Measurements from ENCODE around the gene ARAF. TPM values are rescaled to one million over a fixed set of nuclear protein-coding genes. Genes with fewer than 3 reads are reported as not detected.

ARAF gene
- total and polyA plus RNA-seq, 2 of the 13 experiments (the other 11 are each of a cell fraction or from before 2014, with no cell fraction given): 18.0 to 33.1 TPM

DNA sequence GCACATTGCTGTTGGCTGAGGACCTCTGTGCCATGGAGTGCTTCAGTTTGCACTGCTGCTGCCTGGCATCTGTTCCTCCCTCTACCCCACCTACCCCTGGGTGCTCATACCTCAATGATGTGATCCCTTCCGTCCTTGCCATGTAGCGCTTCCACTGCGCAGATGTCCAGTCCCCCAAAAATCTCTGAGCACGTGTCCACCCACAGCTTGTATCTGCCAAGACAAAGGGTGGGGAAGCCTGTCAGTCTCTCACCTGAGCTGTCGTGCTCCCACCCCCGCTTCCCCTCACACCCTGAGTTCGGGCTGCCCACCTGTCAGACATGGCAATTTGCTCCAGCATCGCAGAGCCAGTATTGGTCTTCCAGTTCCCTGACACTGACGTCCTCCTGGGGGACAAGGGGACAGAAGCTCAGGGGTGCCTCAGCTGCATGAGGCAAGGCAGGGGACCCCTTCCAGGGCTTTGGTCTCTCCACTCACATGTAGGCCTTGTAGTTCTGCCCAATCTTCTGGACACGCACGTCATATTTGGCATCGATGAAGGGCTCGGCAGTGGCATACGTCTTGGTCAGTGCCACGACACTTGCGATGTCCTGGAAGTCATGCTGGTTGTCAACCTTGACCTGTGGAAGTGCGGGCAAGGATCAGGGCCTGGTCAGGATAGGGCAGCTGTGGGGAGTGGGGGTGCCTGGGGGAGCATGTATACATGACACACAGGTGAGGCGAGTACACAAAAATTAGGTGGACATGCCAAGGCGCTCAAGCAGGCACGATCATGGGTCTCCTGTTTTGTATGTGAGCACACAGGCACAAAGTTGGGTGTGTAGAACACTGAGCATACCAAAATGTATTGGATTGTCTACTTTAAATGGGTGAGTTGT is 15.3 kb downstream of the ARAF start:
- DNase-seq (ENCODE audit: low spot score): no peak
- no TSS peak for BruUV-seq (replicated peaks)
- H3K4me1 ChIP-seq (ENCODE audit: insufficient read depth, low read length): peaks cover 16% of the 10 kb centered on the region
- no peaks in the 10 kb centered on the region for H3K9me3 ChIP-seq (ENCODE audit: low read length)
- TF ChIP-seq, protein P1, sequence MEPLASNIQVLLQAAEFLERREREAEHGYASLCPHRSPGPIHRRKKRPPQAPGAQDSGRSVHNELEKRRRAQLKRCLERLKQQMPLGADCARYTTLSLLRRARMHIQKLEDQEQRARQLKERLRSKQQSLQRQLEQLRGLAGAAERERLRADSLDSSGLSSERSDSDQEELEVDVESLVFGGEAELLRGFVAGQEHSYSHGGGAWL (CRISPR knock-in tag; IDR thresholded peaks at IDR 0.05): no peak
- TF ChIP-seq, protein P2, sequence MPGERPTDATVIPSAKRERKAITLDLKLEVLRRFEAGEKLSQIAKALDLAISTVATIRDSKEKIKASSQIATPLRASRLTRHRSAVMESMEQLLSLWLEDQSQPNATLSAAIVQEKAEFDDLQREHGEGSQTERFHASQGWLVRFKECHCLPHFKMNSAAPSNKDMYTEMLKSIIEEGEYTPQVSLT (CRISPR knock-in tag; IDR thresholded peaks at IDR 0.05; ENCODE audit: borderline replicate concordance, low read depth): no peak
- TF ChIP-seq, protein P3, sequence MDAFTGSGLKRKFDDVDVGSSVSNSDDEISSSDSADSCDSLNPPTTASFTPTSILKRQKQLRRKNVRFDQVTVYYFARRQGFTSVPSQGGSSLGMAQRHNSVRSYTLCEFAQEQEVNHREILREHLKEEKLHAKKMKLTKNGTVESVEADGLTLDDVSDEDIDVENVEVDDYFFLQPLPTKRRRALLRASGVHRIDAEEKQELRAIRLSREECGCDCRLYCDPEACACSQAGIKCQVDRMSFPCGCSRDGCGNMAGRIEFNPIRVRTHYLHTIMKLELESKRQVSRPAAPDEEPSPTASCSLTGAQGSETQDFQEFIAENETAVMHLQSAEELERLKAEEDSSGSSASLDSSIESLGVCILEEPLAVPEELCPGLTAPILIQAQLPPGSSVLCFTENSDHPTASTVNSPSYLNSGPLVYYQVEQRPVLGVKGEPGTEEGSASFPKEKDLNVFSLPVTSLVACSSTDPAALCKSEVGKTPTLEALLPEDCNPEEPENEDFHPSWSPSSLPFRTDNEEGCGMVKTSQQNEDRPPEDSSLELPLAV (CRISPR knock-in tag; conservative IDR thresholded peaks at IDR 0.05; ENCODE audit: low read depth): no peak
- no peak for TF ChIP-seq AGO2 (optimal IDR thresholded peaks at IDR 0.05; ENCODE audit: low read depth, low read length)
- TF ChIP-seq CBFB (CRISPR knock-in tag; IDR thresholded peaks at IDR 0.05): no peak
- TF ChIP-seq SALL1 (CRISPR knock-in tag; IDR thresholded peaks at IDR 0.05): no peak
- TF ChIP-seq, protein P4, sequence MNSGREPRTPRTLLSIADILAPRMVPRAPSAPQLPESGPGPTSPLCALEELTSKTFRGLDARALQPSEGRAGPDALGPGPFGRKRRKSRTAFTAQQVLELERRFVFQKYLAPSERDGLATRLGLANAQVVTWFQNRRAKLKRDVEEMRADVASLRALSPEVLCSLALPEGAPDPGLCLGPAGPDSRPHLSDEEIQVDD (CRISPR knock-in tag; IDR thresholded peaks at IDR 0.05; ENCODE audit: borderline replicate concordance): no peak
- TF ChIP-seq KLF6 (CRISPR knock-in tag; IDR thresholded peaks at IDR 0.05): no peak
- no peak for TF ChIP-seq KDM5B (CRISPR knock-in tag; IDR thresholded peaks at IDR 0.05; ENCODE audit: borderline replicate concordance)
- TF ChIP-seq IKZF4 (CRISPR knock-in tag; IDR thresholded peaks at IDR 0.05; ENCODE audit: borderline replicate concordance, low read depth, not compliant biosample characterization): no peak
- TF ChIP-seq HDAC6 (IDR thresholded peaks at IDR 0.05; ENCODE audit: low read depth, low read length): no peak
- no peak for TF ChIP-seq CREM (IDR thresholded peaks at IDR 0.05)
- no peak for TF ChIP-seq CREM (CRISPR knock-in tag; IDR thresholded peaks at IDR 0.05)
- TF ChIP-seq THYN1 (CRISPR knock-in tag; IDR thresholded peaks at IDR 0.05; ENCODE audit: borderline replicate concordance, low read depth): no peak
- no peak for TF ChIP-seq MXI1 (IDR thresholded peaks at IDR 0.05; ENCODE audit: borderline replicate concordance, low read depth, low read length)
- no peak for TF ChIP-seq BHLHE40 (IDR thresholded peaks at IDR 0.05; ENCODE audit: low read length)
- ChIA-PET CTCF (ENCODE audit: low intra/inter-chr PET ratio, low total read pairs) (no interaction called here), POLR2A (no interaction called here)
- no peak overlapping the region for H3K27ac ChIP-seq (ENCODE audit: extremely low read length, insufficient read depth, low read length)
- no peaks in the 10 kb centered on the region; a peak in 2 of 5 replicates for H3K27me3 ChIP-seq (ENCODE audit: control insufficient read depth in 1 of 2, insufficient read depth in 2 of 2, low read length in 2 of 2)
- no peaks in the 10 kb centered on the region for H4K20me1 ChIP-seq (ENCODE audit: insufficient read depth, low read length)
- no peaks in the 10 kb centered on the region for H3K36me3 ChIP-seq (replicated peaks in 1 of 2; ENCODE audit: control insufficient read depth in 1 of 2, insufficient read depth in 2 of 2, low read length in 2 of 2)
- no peak overlapping the region for H2AFZ ChIP-seq (ENCODE audit: low read length)
- in situ Hi-C loops (cut with HindIII; ENCODE audit: extremely low pct_ligation_motif_present, low pct_unique_long_range_greater_than_20kb): no loop called here
- 71% methylated on average over 12 of the region's 20 CpGs for WGBS (ENCODE audit: low lambda C conversion rate)
- H3K4me3 ChIP-seq (replicated peaks in 1 of 3; ENCODE audit: insufficient read depth in 1 of 3, low read depth in 2 of 3, low read length in 3 of 3): no peak overlapping the region
- H3K79me2 ChIP-seq (ENCODE audit: insufficient read depth, low read length): no peaks in the 10 kb centered on the region
- no peak for ATAC-seq
- no peak overlapping the region for H3K9ac ChIP-seq (ENCODE audit: insufficient read depth, low read depth, low read length)
- no peak for FAIRE-seq
- intact Hi-C loops (cut with micrococcal nuclease; ENCODE audit: unreplicated experiment): no loop called here
- no peak overlapping the region for H3K4me2 ChIP-seq (ENCODE audit: low read depth, low read length)
